Adrenal gland (tissue), 12 donors: ENCODE results near the gene MAML1. TPM values are rescaled to one million over a fixed set of nuclear protein-coding genes. Genes with fewer than 3 reads are reported as not detected.
A peak's percentile ranks its signal among the peaks of the same experiment; 100 is the strongest.
"Not testable (repeated sequence)": the region's sequence is repeated elsewhere in the genome, so short reads cannot be mapped to it uniquely, and the experiment has no call there.

ENCODE experiments used
- DNase-seq, 7 donors: peaks; one replicate each; pipeline ENCODE4 v3.0.0-alpha.2; 2019 to 2020
- H3K27ac ChIP-seq, 5 donors: fragments of 200-600 bp; sonication (generic) in 4 of 5; 1 replicate in 3 of 5; 2 replicates in 2 of 5; pipeline versions ENCODE4 v1.5.1 to v1.8.0; 2016 to 2020; ENCODE audit warnings: mild to moderate bottlenecking in 1 of 5
- H3K27me3 ChIP-seq: fragments of 200-600 bp; 2 replicates; pipeline ENCODE4 v1.8.0; 2021
- H3K36me3 ChIP-seq, 2 donors: fragments of 200-600 bp; replicated peaks in 1 of 2; 1 replicate in 1 of 2; 2 replicates in 1 of 2; pipeline versions ENCODE4 v1.5.1 to v1.8.0; 2018 to 2022
- H3K4me1 ChIP-seq, 2 donors: fragments of 200-600 bp; replicated peaks in 1 of 2; 1 replicate in 1 of 2; 2 replicates in 1 of 2; pipeline versions ENCODE4 v1.5.1 to v1.8.0; 2018 to 2021
- H3K4me3 ChIP-seq, 4 donors: fragments of 200-600 bp; sonication (generic) in 3 of 4; one replicate each; pipeline ENCODE4 v1.5.1; 2016 to 2018
- H3K9me3 ChIP-seq, 3 donors: fragments of 200-600 bp; sonication (generic) in 1 of 3; replicated peaks in 1 of 3; 1 replicate in 2 of 3; 2 replicates in 1 of 3; pipeline versions ENCODE4 v1.5.1 to v1.8.0; 2016 to 2021
- CTCF ChIP-seq, 6 experiments: fragments of 450-650 bp in 4 of 6; fragments of 200-600 bp in 2 of 6; sonication (generic) in 1 of 6; IDR thresholded peaks; 1 replicate in 5 of 6; 2 replicates in 1 of 6; pipeline versions ENCODE4 v1.5.1 to v1.8.0; 2016 to 2021; ENCODE audit warnings: antibody characterized with exemption in 6 of 6, mild to moderate bottlenecking in 2 of 6, moderate library complexity in 1 of 6
- POLR2A ChIP-seq, 2 donors: fragments of 450-650 bp; IDR thresholded peaks; one replicate each; pipeline ENCODE4 v1.6.1; 2017; ENCODE audit warnings: antibody characterized with exemption in 2 of 2, mild to moderate bottlenecking in 2 of 2, moderate library complexity in 1 of 2
- WGBS, 4 donors: extraction: QIAGEN DNeasy Blood & Tissue Kit in 2 of 4; methylation state at CpG; one replicate each; pipeline versions ENCODE4 v1.1.5 to v1.1.7; 2013 to 2017; 5-methylcytosine and 5-hydroxymethylcytosine counted together
- intact Hi-C, 2 donors: fragments of 100-400 bp; cut with DNase I; formaldehyde crosslinking; loops; one replicate each; pipeline versions ENCODE4 v1.14.1 to v1.15.0; 2022 to 2023
- polyA plus RNA-seq, 3 donors: library from polyadenylated mRNA; stranded (reverse); fragments of 200-250 nt in 2 of 3; fragments of 350-450 nt in 1 of 3; fragmentation: Illumina TruSeq in 1 of 3; extraction: RNeasy Lipid Tissue Mini Kit (QIAGEN cat#74804) in 1 of 3; gene quantifications; one replicate each; pipeline ENCODE4 v1.2.3, GENCODE V29; 2013 to 2014
- total RNA-seq, 9 donors: library from RNA; depleted of rRNA in 4 of 9; stranded (reverse); fragments of >200 nt in 4 of 9; fragments of 120-200 nt in 1 of 9; fragmentation: NEBNext Ultra II Directional in 1 of 9; extraction: Animal tissue kit (Norgen Biotek cat#: 25700) in 1 of 9; gene quantifications; one replicate each; pipeline versions ENCODE4 v1.1.0 to v1.2.4, GENCODE V29; 2013 to 2023
- donor health status: healthy with polysubstance abuse.
- donor health status: Bipolar disorder and iron deficiency.
- donor health status: DM: yes; HTN: yes; CAD: no.
- donor health status: DM: no; HTN: no; CAD: no.
- donor health status: DM: no; HTN: no; CAD: no.
- donor health status: DM: yes; HTN: yes; CAD: no.

Gene MAML1
- total and polyA plus RNA-seq, 12 donors = 7.3 to 70.7 (median 29.2) TPM

GRCh38 chr5:179788193-179788854, 55.7 kb downstream of the MAML1 start:
- Histone ChIP-seq H3K9me3 (no peaks in the 10 kb centered on the region), H3K36me3 (no peaks in the 10 kb centered on the region), H3K4me1 (peaks cover 9 to 16% of the 10 kb centered on the region in 2 donors), H3K27ac (no peak overlapping the region), H3K4me3 (no peak overlapping the region), H3K27me3 (no peaks in the 10 kb centered on the region)
- TF ChIP-seq POLR2A (IDR thresholded peaks at IDR 0.05) (no peak), CTCF (IDR thresholded peaks at IDR 0.05) (no peak)
- 82 to 96% (median 87%) methylated on average over 4 to 7 of the region's 7 CpGs for WGBS, 4 donors
- no peak for DNase-seq
- intact Hi-C loops = no loop called here

- H3K9me3 ChIP-seq, DNase-seq, H3K27ac ChIP-seq, H3K4me3 ChIP-seq, H3K27me3 ChIP-seq, intact Hi-C loops, H3K36me3 ChIP-seq: not testable (repeated sequence)
- peaks cover 10 to 20% of the 10 kb centered on the region in 2 donors for H3K4me1 ChIP-seq
- WGBS, 4 donors = 93 to 99% (median 97%) methylated on average over 8 to 9 of the region's 9 CpGs
Measured at GRCh38 chr5:179789278-179789677, 56.7 kb downstream of the MAML1 start.

GRCh38 chr5:179791881-179792611, 59.4 kb downstream of the MAML1 start:
- Histone ChIP-seq H3K4me3 (no peak overlapping the region), H3K4me1 (peaks cover 10 to 41% of the 10 kb centered on the region in 2 donors), H3K27ac (peak overlapping the region in 4 of 5 donors; percentile 8 to 86 (median 58)), H3K9me3 (no peaks in the 10 kb centered on the region), H3K27me3 (no peaks in the 10 kb centered on the region), H3K36me3 (no peaks in the 10 kb centered on the region)
- intact Hi-C loops = no loop called here
- DNase-seq = peak; percentile 37 to 76 (median 52)
- TF ChIP-seq POLR2A (IDR thresholded peaks at IDR 0.05) (no peak), CTCF (IDR thresholded peaks at IDR 0.05) (no peak)
- WGBS, 4 donors = 48 to 78% (median 64%) methylated on average over 12 to 15 of the region's 15 CpGs

- intact Hi-C loops = no loop called here
- Histone ChIP-seq H3K27me3 (no peaks in the 10 kb centered on the region), H3K9me3 (no peaks in the 10 kb centered on the region), H3K4me1 (peaks cover 10 to 42% of the 10 kb centered on the region in 2 donors), H3K27ac (peak overlapping the region in 4 of 5 donors; percentile 35 to 86 (median 58)), H3K36me3 (peaks cover 0 to 7% of the 10 kb centered on the region in 2 donors), H3K4me3 (no peak overlapping the region)
- TF ChIP-seq CTCF (IDR thresholded peaks at IDR 0.05) = no peak
- peak in 6 of 7 donors; percentile 24 to 47 (median 39) for DNase-seq
- WGBS, 4 donors = 67 to 79% (median 78%) methylated on average over 10 to 24 of the region's 24 CpGs
Measured at GRCh38 chr5:179792612-179793467, 60.2 kb downstream of the MAML1 start.
